Spleen (tissue), 11 donors: Measurements from ENCODE around the gene CLEC4G. TPM values are rescaled to one million over a fixed set of nuclear protein-coding genes. Genes with fewer than 3 reads are reported as not detected.

Experiments used
- DNase-seq: peaks from one replicate; pipeline ENCODE4 v3.0.0-alpha.2; 2020
- H3K27ac ChIP-seq, 8 donors: fragments of 200-600 bp; sonication (generic) in 7 of 8; 1 replicate in 4 of 8; 2 replicates in 4 of 8; pipeline versions ENCODE4 v1.5.0 to v1.8.0; 2016 to 2021; ENCODE audit warnings: inconsistent platforms in 4 of 8, mild to moderate bottlenecking in 4 of 8, moderate library complexity in 1 of 8
- H3K27me3 ChIP-seq, 7 donors: fragments of 200-600 bp; sonication (generic) in 6 of 7; replicated peaks in 1 of 7; 1 replicate in 4 of 7; 2 replicates in 3 of 7; pipeline versions ENCODE4 v1.5.0 to v1.8.0; 2016 to 2021; ENCODE audit warnings: inconsistent platforms in 3 of 7, mild to moderate bottlenecking in 1 of 7
- H3K36me3 ChIP-seq, 6 donors: fragments of 200-600 bp; sonication (generic) in 5 of 6; 1 replicate in 4 of 6; 2 replicates in 2 of 6; pipeline versions ENCODE4 v1.5.0 to v1.8.0; 2016 to 2021; ENCODE audit warnings: inconsistent platforms in 2 of 6
- H3K4me1 ChIP-seq, 6 donors: fragments of 200-600 bp; sonication (generic) in 5 of 6; 1 replicate in 3 of 6; 2 replicates in 3 of 6; pipeline versions ENCODE4 v1.5.0 to v1.8.0; 2016 to 2021; ENCODE audit warnings: inconsistent platforms in 3 of 6
- H3K4me3 ChIP-seq, 8 donors: fragments of 200-600 bp; sonication (generic) in 7 of 8; 1 replicate in 4 of 8; 2 replicates in 4 of 8; pipeline versions ENCODE4 v1.5.0 to v1.8.0; 2016 to 2021; ENCODE audit warnings: inconsistent platforms in 4 of 8, mild to moderate bottlenecking in 4 of 8, moderate library complexity in 2 of 8
- H3K9me3 ChIP-seq, 8 donors: fragments of 200-600 bp; sonication (generic) in 7 of 8; 1 replicate in 4 of 8; 2 replicates in 4 of 8; pipeline versions ENCODE4 v1.5.0 to v1.8.0; 2016 to 2021; ENCODE audit warnings: inconsistent platforms in 4 of 8
- POLR2A ChIP-seq, 3 donors: fragments of 450-650 bp; IDR thresholded peaks; one replicate each; pipeline ENCODE4 v1.5.1; 2017; ENCODE audit warnings: antibody characterized with exemption in 3 of 3, mild to moderate bottlenecking in 1 of 3
- POLR2AphosphoS5 ChIP-seq, 3 donors: sonication (generic); formaldehyde crosslinking; IDR thresholded peaks; one replicate each; pipeline ENCODE4 v1.5.1; 2017; ENCODE audit warnings: antibody characterized with exemption in 3 of 3
- WGBS, 5 donors: extraction: QIAGEN DNeasy Blood & Tissue Kit in 3 of 5; methylation state at CpG; one replicate each; pipeline versions ENCODE4 v1.1.5 to v1.1.7; 2013 to 2018; 5-methylcytosine and 5-hydroxymethylcytosine counted together
- intact Hi-C: fragments of 100-400 bp; cut with DNase I; formaldehyde crosslinking; loops from one replicate; pipeline ENCODE4 v1.15.0; 2023; ENCODE audit warnings: low total_unique reads
- polyA plus RNA-seq, 3 donors: library from polyadenylated mRNA; stranded (reverse); fragments of 200-250 nt; gene quantifications; one replicate each; pipeline ENCODE4 v1.2.1, GENCODE V29; 2013
- total RNA-seq, 7 donors: library from RNA; depleted of rRNA in 3 of 7; stranded (reverse); fragments of >200 nt in 3 of 7; fragmentation: NEBNext Ultra II Directional in 4 of 7; extraction: Animal tissue kit (Norgen Biotek cat#: 25700) in 4 of 7; gene quantifications; one replicate each; pipeline versions ENCODE4 v1.1.0 to v1.2.1, GENCODE V29; 2016 to 2021
- TF ChIP-seq, protein P1 (sequence below), 11 experiments: fragments of 200-600 bp in 7 of 11; fragments of 450-650 bp in 4 of 11; sonication (generic) in 4 of 11; IDR thresholded peaks in 8 of 11; conservative IDR thresholded peaks in 3 of 11; 1 replicate in 7 of 11; 2 replicates in 4 of 11; pipeline versions ENCODE4 v1.4.0 to v1.8.0; 2016 to 2021; ENCODE audit warnings: antibody characterized with exemption in 11 of 11, inconsistent platforms in 4 of 11, mild to moderate bottlenecking in 1 of 11
- donor health status: healthy with polysubstance abuse.
- donor health status: DM: no; HTN: no; CAD: no; lungs with moderate emphysema.
- donor health status: DM: no; HTN: no; CAD: no.
- donor health status: Bipolar disorder and iron deficiency.
- donor health status: healthy.
- donor health status: DM: no; HTN: no; CAD: no.
- donor health status: DM: yes; HTN: yes; CAD: no.

CLEC4G gene
- total and polyA plus RNA-seq, 10 donors, result 0.34 to 4.0 (median 1.0) TPM; not detected in 1

DNA sequence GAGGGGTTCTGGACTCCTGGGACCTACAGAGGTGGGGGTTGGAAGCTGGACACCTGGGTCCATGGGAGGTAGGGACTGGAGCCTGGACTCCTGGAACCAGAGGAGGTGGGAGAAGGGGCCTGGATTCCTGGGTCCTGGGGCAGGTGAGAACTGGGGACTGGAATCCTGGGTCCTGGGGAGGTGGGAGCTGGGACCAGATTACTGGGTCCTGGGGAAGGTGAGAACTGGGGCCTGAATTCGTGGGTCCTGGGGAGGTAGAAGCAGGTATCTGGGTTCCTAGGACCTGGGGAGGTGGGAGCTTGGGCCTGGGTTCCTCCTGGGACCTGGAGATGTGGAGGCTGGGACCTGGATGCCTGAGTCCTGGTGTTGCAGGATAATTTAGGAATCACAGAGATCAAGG is 31.8 kb upstream of the CLEC4G start:
- no peak overlapping the region for H3K4me3 ChIP-seq
- TF ChIP-seq POLR2A (IDR thresholded peaks at IDR 0.05) (no peak), POLR2AphosphoS5 (IDR thresholded peaks at IDR 0.05) (no peak)
- TF ChIP-seq, protein P1, sequence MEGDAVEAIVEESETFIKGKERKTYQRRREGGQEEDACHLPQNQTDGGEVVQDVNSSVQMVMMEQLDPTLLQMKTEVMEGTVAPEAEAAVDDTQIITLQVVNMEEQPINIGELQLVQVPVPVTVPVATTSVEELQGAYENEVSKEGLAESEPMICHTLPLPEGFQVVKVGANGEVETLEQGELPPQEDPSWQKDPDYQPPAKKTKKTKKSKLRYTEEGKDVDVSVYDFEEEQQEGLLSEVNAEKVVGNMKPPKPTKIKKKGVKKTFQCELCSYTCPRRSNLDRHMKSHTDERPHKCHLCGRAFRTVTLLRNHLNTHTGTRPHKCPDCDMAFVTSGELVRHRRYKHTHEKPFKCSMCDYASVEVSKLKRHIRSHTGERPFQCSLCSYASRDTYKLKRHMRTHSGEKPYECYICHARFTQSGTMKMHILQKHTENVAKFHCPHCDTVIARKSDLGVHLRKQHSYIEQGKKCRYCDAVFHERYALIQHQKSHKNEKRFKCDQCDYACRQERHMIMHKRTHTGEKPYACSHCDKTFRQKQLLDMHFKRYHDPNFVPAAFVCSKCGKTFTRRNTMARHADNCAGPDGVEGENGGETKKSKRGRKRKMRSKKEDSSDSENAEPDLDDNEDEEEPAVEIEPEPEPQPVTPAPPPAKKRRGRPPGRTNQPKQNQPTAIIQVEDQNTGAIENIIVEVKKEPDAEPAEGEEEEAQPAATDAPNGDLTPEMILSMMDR (IDR thresholded peaks at IDR 0.05 in 8 of 11, conservative IDR thresholded peaks at IDR 0.05 in 3 of 11), result no peak

DNA sequence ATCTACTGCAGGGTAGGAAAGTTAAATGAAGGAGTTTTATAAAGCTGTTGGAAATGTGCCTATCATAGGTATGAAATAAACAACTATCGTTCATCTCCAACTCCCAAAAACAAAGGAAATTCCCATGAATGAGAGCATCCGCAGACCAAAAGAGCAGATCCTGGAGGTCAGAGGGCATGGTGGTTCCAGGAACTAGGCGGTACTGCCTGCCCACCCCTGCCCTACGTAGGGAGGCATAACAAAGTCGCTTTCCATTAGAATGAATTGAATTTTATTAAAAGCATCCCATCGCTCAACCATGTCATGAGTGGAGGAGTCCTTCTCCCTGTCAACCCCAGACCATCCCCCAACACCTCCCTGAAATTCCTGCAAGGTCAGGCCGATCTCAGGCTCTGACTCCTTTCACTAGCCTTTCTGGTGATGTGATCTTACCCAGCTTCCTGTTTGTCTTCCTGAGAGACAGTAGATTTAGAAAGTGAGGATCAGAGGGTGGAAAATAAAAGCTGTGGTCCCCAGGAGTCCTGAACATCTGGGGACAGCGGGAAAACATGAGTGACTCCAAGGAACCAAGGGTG is 30.9 kb upstream of the CLEC4G start, which contains the start of gene CLEC4M:
CLEC4M (plus strand) TSS at position 525 of the 575 bp plus-strand sequence; CDS start at position 549, 24 bp downstream.
- Histone ChIP-seq H3K4me3 (no peak within 1 kb of the TSS), H3K4me1 (no peaks in the 10 kb centered on the region), H3K9me3 (peaks cover 2 to 28% (median 25%) of the 10 kb centered on the region in 8 donors), H3K27me3 (peaks cover 0 to 25% (median 0%) of the 10 kb centered on the region in 7 donors), H3K36me3 (no peaks in the 10 kb centered on the region), H3K27ac (no peak within 1 kb of the TSS)
- intact Hi-C loops, result no loop called here
- no peak for DNase-seq
- 69 to 85% (median 74%) methylated on average over 8 of the region's 8 CpGs for WGBS, 5 donors
- TF ChIP-seq POLR2A (IDR thresholded peaks at IDR 0.05), result no peak
- TF ChIP-seq POLR2AphosphoS5 (IDR thresholded peaks at IDR 0.05), result no peak
- TF ChIP-seq, protein P1 (IDR thresholded peaks at IDR 0.05 in 8 of 11, conservative IDR thresholded peaks at IDR 0.05 in 3 of 11), result no peak

More for the DNA sequence above, 31.8 kb upstream of the CLEC4G start:
- no peaks in the 10 kb centered on the region for H3K4me1 ChIP-seq
- no peak for DNase-seq
- no peak overlapping the region for H3K27ac ChIP-seq
- H3K9me3 ChIP-seq, result peaks cover 0 to 19% (median 16%) of the 10 kb centered on the region in 8 donors
- H3K27me3 ChIP-seq, result peaks cover 0 to 28% (median 0%) of the 10 kb centered on the region in 7 donors
- WGBS, 5 donors, result 29 to 71% (median 53%) methylated on average over 1 of the region's 1 CpG
- no peaks in the 10 kb centered on the region for H3K36me3 ChIP-seq
- intact Hi-C loops, result no loop called here

DNA sequence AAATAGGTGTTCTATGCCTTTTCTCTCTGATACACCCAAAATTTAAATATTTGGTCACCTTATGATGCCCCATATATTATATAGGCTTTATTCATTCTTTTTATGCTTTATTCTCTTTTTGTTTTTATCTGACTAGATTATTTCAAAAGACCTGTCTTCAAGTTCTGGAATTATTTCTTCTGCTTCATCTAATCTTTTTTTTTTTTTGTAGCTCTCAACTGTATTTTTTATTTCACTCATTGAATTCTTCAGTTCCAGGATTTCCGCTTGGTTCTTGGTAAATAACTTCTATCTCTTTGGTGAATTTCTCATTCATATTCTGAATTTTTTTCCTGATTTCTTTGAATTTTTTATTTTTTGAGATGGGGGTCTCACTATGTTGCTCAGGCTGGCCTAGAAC is 27.2 kb upstream of the CLEC4G start:
- TF ChIP-seq POLR2A (IDR thresholded peaks at IDR 0.05), result no peak
- TF ChIP-seq, protein P1 (IDR thresholded peaks at IDR 0.05 in 8 of 11, conservative IDR thresholded peaks at IDR 0.05 in 3 of 11), result no peak
- TF ChIP-seq POLR2AphosphoS5 (IDR thresholded peaks at IDR 0.05), result no peak
- no peaks in the 10 kb centered on the region for H3K4me1 ChIP-seq
- intact Hi-C loops, result no loop called here
- no peak for DNase-seq
- WGBS, 5 donors, result 90 to 100% (median 94%) methylated on average over 1 of the region's 1 CpG
- H3K9me3 ChIP-seq, result peaks cover 2 to 60% (median 51%) of the 10 kb centered on the region in 8 donors
- H3K27ac ChIP-seq, result no peak overlapping the region
- no peaks in the 10 kb centered on the region for H3K36me3 ChIP-seq
- peaks cover 0 to 19% (median 0%) of the 10 kb centered on the region in 7 donors for H3K27me3 ChIP-seq
- no peak overlapping the region for H3K4me3 ChIP-seq

DNA sequence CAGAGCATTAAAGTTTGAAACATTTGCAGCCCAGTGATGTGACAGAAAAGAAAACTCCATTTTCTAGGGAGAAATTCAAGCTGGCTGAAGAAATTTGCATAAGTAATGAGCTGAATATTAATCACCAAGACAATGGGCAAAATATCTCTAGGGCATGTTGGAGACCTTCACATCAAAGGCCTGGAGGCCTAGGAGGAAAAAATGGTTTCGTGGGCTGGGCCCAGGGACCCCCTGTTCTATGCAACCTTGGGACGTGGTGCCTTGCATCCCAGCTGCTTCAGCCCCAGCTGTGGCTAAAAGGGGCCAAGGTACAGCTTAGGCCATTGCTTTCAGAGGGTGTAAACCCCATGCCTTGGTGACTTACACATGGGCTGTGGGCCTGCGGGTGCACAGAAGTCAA is 25.4 kb upstream of the CLEC4G start:
- Histone ChIP-seq H3K27ac (no peak overlapping the region), H3K27me3 (peaks cover 0 to 9% (median 0%) of the 10 kb centered on the region in 7 donors), H3K36me3 (no peaks in the 10 kb centered on the region), H3K4me1 (no peaks in the 10 kb centered on the region), H3K9me3 (peaks cover 2 to 60% (median 51%) of the 10 kb centered on the region in 8 donors), H3K4me3 (no peak overlapping the region)
- WGBS, 5 donors, result 80 to 89% (median 83%) methylated on average over 3 of the region's 3 CpGs
- DNase-seq, result no peak
- intact Hi-C loops, result no loop called here
- TF ChIP-seq POLR2A (IDR thresholded peaks at IDR 0.05) (no peak), POLR2AphosphoS5 (IDR thresholded peaks at IDR 0.05) (no peak)
- TF ChIP-seq, protein P1 (IDR thresholded peaks at IDR 0.05 in 8 of 11, conservative IDR thresholded peaks at IDR 0.05 in 3 of 11), result no peak
